T-cell (primary cell): Measurements from ENCODE around the gene SLC24A2. TPM values are rescaled to one million over a fixed set of nuclear protein-coding genes. Genes with fewer than 3 reads are reported as not detected.

Experiments used
- ATAC-seq, 4 experiments: fragments of 200-7000 bp in 3 of 4; fragments of 150-1000 bp in 1 of 4; cut with Tn5 transposase; replicated peaks in 1 of 4; 1 replicate in 3 of 4; 2 replicates in 1 of 4; pipeline ENCODE4 v1.10.0; 2021; ENCODE audit warnings: moderate library complexity in 3 of 4, mild to moderate bottlenecking in 2 of 4, moderate number of reproducible peaks in 1 of 4
- CTCF ChIA-PET, 2 donors: fragments of 300-600 bp; sonication (Branson Sonifier 250); formaldehyde crosslinking; loops; one replicate each; lab custom pipeline; 2022; ENCODE audit warnings: antibody characterized with exemption in 2 of 2; lab: Charles Lee
- POLR2A ChIA-PET, 2 donors: fragments of 300-600 bp; sonication (Branson Sonifier 250); formaldehyde crosslinking; loops; one replicate each; lab custom pipeline; 2022; ENCODE audit warnings: antibody characterized with exemption in 2 of 2; lab: Charles Lee
- DNase-seq, 35 experiments: peaks; one replicate each; pipeline versions ENCODE4 v3.0.0 to v3.0.0-alpha.2; 2013 to 2023
- H3K27ac ChIP-seq: one replicate; pipeline ENCODE4 v1.5.1; 2013; ENCODE audit warnings: low read length
- H3K27me3 ChIP-seq, 2 experiments: replicated peaks in 1 of 2; 1 replicate in 1 of 2; 2 replicates in 1 of 2; pipeline versions ENCODE4 v1.6.1 to v1.7.0; 2013; ENCODE audit warnings: low read length in 1 of 2, mixed read lengths in 1 of 2; ENCODE audit not compliant: control insufficient read depth in 2 of 2, insufficient read depth in 2 of 2; ENCODE audit errors: extremely low read depth in 1 of 2
- H3K36me3 ChIP-seq, 2 donors: 1 replicate in 1 of 2; 2 replicates in 1 of 2; pipeline versions ENCODE4 v1.6.1 to v1.7.0; 2013; ENCODE audit warnings: low read length in 1 of 2; ENCODE audit not compliant: control insufficient read depth in 2 of 2, insufficient read depth in 1 of 2; ENCODE audit errors: extremely low read depth in 1 of 2
- H3K4me1 ChIP-seq, 2 experiments: 1 replicate in 1 of 2; 2 replicates in 1 of 2; pipeline versions ENCODE4 v1.6.1 to v1.7.0; 2013; ENCODE audit warnings: low read length in 2 of 2, mixed read lengths in 1 of 2; ENCODE audit not compliant: insufficient read depth in 2 of 2, control insufficient read depth in 1 of 2; ENCODE audit errors: extremely low read depth in 1 of 2
- H3K4me3 ChIP-seq, 2 donors: 1 replicate in 1 of 2; 2 replicates in 1 of 2; pipeline versions ENCODE4 v1.5.1 to v1.7.0; 2013; ENCODE audit warnings: mild to moderate bottlenecking in 2 of 2, low read length in 1 of 2, moderate library complexity in 1 of 2; ENCODE audit not compliant: control insufficient read depth in 1 of 2; ENCODE audit errors: extremely low read depth in 1 of 2
- H3K9me3 ChIP-seq: 2 replicates; pipeline ENCODE4 v1.7.0; 2013
- H3K27ac Mint-ChIP-seq, 2 donors: one replicate each; pipeline ENCODE4 v1.8.0; 2020 to 2021; ENCODE audit warnings: mild to moderate bottlenecking in 2 of 2, mixed read lengths in 2 of 2
- H3K27me3 Mint-ChIP-seq, 2 donors: one replicate each; pipeline ENCODE4 v1.8.0; 2021 to 2022; ENCODE audit warnings: mixed read lengths in 2 of 2
- H3K36me3 Mint-ChIP-seq: one replicate; pipeline ENCODE4 v1.8.0; 2021; ENCODE audit warnings: mixed read lengths
- H3K4me1 Mint-ChIP-seq, 3 donors: one replicate each; pipeline ENCODE4 v1.8.0; 2020 to 2022; ENCODE audit warnings: mixed read lengths in 3 of 3, mild to moderate bottlenecking in 1 of 3
- H3K4me3 Mint-ChIP-seq, 3 donors: one replicate each; pipeline ENCODE4 v1.8.0; 2020 to 2022; ENCODE audit warnings: mild to moderate bottlenecking in 3 of 3, mixed read lengths in 3 of 3, moderate library complexity in 3 of 3
- H3K9me3 Mint-ChIP-seq, 3 donors: one replicate each; pipeline ENCODE4 v1.8.0; 2020 to 2022; ENCODE audit warnings: mixed read lengths in 3 of 3
- WGBS: methylation state at CpG from one replicate; pipeline ENCODE4 v1.1.5; 2013; ENCODE audit warnings: missing lambda C conversion rate; ENCODE audit not compliant: insufficient coverage; 5-methylcytosine and 5-hydroxymethylcytosine counted together
- total RNA-seq, 35 experiments: library from RNA in 6 of 35; stranded (reverse) in 6 of 35; fragments of 120-200 nt in 1 of 35; gene quantifications; one replicate each; pipeline versions ENCODE4 v1.2.1 to v1.2.4 and lab custom pipeline; 2013 to 2026

The SLC24A2 gene
- total RNA-seq, 5 donors from 2014 or later (not counting 1 experiment from before 2014, with no cell fraction given) = 0.07 to 0.33 TPM; not detected in 3

DNA sequence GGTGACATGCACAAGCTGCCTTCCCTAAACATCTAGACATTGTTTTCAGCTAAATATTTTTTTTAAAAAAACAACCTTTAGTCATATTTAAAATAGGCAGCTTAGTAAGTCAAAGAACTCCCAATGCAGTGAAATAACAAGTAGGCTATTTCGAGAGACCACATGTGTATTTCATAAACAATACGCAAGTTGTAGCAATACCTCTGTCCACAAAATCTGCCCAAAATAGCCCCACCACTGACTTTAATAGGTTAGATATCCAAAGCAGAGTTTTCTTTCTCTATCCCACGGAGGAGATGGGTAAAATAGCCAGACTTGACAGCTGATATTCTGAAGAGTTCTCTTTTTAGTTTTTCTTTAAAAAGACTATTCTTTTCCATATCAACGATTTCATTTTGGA lies 1.2 kb downstream of the SLC24A2 start:
- no peak for ATAC-seq
- peaks cover 35 to 40% of the 10 kb centered on the region in 2 donors for H3K27me3 Mint-ChIP-seq
- Histone ChIP-seq H3K27me3 (peaks cover 11 to 17% of the 10 kb centered on the region in 2 experiments), H3K9me3 (no peaks in the 10 kb centered on the region), H3K27ac (no peak overlapping the region), H3K36me3 (no peaks in the 10 kb centered on the region), H3K4me3 (no peak overlapping the region), H3K4me1 (no peaks in the 10 kb centered on the region)
- ChIA-PET CTCF (no interaction called here), POLR2A (no interaction called here)
- H3K4me3 Mint-ChIP-seq = no peak overlapping the region
- 17% methylated on average over 1 of the region's 4 CpGs for WGBS
- no peak for DNase-seq
- H3K27ac Mint-ChIP-seq = no peak overlapping the region
- H3K9me3 Mint-ChIP-seq = peaks cover 0 to 3% (median 0%) of the 10 kb centered on the region in 3 donors
- peaks cover 0 to 2% (median 1%) of the 10 kb centered on the region in 3 donors for H3K4me1 Mint-ChIP-seq
- H3K36me3 Mint-ChIP-seq = no peaks in the 10 kb centered on the region

DNA sequence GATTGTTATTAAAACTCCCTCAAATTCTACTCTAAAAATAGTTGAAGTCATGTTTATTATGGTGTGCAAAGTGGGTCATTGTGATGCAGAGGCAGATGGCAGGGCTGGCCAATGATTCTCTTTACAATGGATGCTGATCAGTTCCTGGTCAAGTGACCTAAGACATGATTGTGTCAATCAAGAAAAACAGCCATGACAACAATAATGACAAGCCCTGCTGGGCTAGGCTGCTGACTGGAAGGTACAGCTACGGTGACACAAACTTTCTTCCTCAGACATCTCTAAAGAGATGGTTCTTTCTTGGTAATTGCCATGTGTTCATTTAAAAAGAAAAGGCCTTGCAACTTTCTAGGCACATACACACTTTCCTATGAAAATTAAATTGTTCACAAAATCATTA lies 3.6 kb downstream of the SLC24A2 start:
- Mint-ChIP-seq H3K27me3 (peaks cover 28 to 34% of the 10 kb centered on the region in 2 donors), H3K4me1 (peaks cover 0 to 2% (median 1%) of the 10 kb centered on the region in 3 donors), H3K36me3 (no peaks in the 10 kb centered on the region), H3K4me3 (no peak overlapping the region), H3K9me3 (no peaks in the 10 kb centered on the region), H3K27ac (no peak overlapping the region)
- DNase-seq (no peak), ATAC-seq (no peak)
- Histone ChIP-seq H3K36me3 (no peaks in the 10 kb centered on the region), H3K27ac (no peak overlapping the region), H3K4me3 (no peak overlapping the region), H3K4me1 (no peaks in the 10 kb centered on the region), H3K9me3 (no peaks in the 10 kb centered on the region), H3K27me3 (peaks cover 11 to 17% of the 10 kb centered on the region in 2 experiments)
- CTCF ChIA-PET = no interaction called here
- POLR2A ChIA-PET = no interaction called here
- WGBS = no CpG with 5 or more reads among the region's 1 CpG

DNA sequence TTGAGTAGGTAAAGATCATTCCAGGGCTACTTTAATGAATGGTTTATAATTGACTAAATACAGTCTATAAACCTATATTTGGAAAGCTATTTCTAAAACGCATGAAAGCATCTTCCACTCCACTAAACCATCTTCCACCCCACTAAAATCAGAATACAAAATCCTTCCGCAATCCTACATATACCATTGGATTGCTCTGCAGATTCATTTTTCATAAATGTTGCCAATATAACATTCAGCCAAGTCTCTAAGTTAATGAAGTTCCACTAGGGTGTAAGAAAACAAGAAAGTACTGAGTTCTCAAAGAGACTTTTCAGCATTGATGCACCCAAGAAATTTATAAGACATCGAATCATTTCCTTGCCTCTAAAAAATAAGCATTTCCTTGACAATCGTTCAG lies 4.7 kb downstream of the SLC24A2 start:
- no peak for ATAC-seq
- H3K27me3 Mint-ChIP-seq = peaks cover 21 to 23% of the 10 kb centered on the region in 2 donors
- H3K4me1 ChIP-seq = no peaks in the 10 kb centered on the region

DNA sequence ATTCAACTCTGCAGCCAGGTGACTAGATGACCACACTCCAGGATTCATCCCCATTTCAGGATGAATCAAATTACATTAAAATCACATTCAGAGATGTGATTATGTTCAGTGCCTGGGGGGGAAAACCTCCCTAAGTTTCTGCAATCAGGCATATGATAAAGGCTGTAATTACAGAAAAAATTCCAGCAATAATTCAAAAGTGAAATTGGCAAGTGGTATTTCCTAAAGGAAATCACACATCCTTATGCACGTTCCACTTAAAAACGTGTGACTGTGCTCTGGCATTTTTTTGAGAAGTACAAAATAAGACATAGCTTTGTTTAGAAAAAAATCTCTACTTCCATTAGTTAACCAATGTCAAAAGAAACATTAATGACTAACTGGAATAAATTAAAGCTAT lies 5.3 kb downstream of the SLC24A2 start:
- Mint-ChIP-seq H3K36me3 (no peaks in the 10 kb centered on the region), H3K4me1 (peaks cover 0 to 1% (median 0%) of the 10 kb centered on the region in 3 donors), H3K27me3 (peaks cover 18 to 24% of the 10 kb centered on the region in 2 donors), H3K4me3 (no peak overlapping the region), H3K27ac (no peak overlapping the region), H3K9me3 (no peaks in the 10 kb centered on the region)
- no peaks in the 10 kb centered on the region for H3K4me1 ChIP-seq
- no peak overlapping the region for H3K27ac ChIP-seq
- ChIA-PET CTCF (no interaction called here), POLR2A (no interaction called here)
- peaks cover 6% of the 10 kb centered on the region in 2 experiments for H3K27me3 ChIP-seq
- no peaks in the 10 kb centered on the region for H3K36me3 ChIP-seq
- no peak overlapping the region for H3K4me3 ChIP-seq
- no peaks in the 10 kb centered on the region for H3K9me3 ChIP-seq
- no peak for DNase-seq
- no peak for ATAC-seq
- WGBS = no CpG with 5 or more reads among the region's 2 CpGs

More for the DNA sequence above, 4.7 kb downstream of the SLC24A2 start:
- Histone ChIP-seq H3K27ac (no peak overlapping the region), H3K36me3 (no peaks in the 10 kb centered on the region), H3K4me3 (no peak overlapping the region), H3K27me3 (peaks cover 6 to 11% of the 10 kb centered on the region in 2 experiments), H3K9me3 (no peaks in the 10 kb centered on the region)
- CTCF ChIA-PET = no interaction called here
- DNase-seq = no peak
- no peaks in the 10 kb centered on the region for H3K36me3 Mint-ChIP-seq
- no peaks in the 10 kb centered on the region for H3K9me3 Mint-ChIP-seq
- H3K4me3 Mint-ChIP-seq = no peak overlapping the region
- no peak overlapping the region for H3K27ac Mint-ChIP-seq
- WGBS = no CpG with 5 or more reads among the region's 4 CpGs
- peaks cover 0 to 2% (median 1%) of the 10 kb centered on the region in 3 donors for H3K4me1 Mint-ChIP-seq
- POLR2A ChIA-PET = no interaction called here

DNA sequence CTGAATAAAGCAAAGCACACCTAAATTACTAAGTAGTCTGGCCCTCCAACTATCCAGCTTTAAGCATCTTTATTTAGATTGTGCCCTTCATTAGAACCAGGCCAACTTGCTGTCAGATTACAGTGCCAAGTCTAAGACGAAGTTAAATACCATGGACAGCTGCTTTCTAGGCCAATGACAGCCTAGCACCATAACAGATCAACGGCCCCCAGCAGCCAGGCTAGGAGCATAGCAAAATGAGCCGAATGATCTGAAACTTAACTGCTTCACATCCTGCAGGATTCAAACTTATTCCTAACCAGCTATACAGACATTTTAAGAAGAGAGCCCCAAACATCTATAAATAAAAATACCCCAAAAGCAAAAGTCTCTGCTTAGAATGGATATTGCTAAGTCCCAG lies 6.8 kb downstream of the SLC24A2 start:
- peaks cover 11 to 18% of the 10 kb centered on the region in 2 donors for H3K27me3 Mint-ChIP-seq
- Histone ChIP-seq H3K4me3 (no peak overlapping the region), H3K4me1 (no peaks in the 10 kb centered on the region), H3K27ac (no peak overlapping the region), H3K9me3 (no peaks in the 10 kb centered on the region), H3K27me3 (no peaks in the 10 kb centered on the region), H3K36me3 (no peaks in the 10 kb centered on the region)
- POLR2A ChIA-PET = no interaction called here
- H3K9me3 Mint-ChIP-seq = no peaks in the 10 kb centered on the region
- 17% methylated on average over 3 of the region's 3 CpGs for WGBS
- H3K36me3 Mint-ChIP-seq = no peaks in the 10 kb centered on the region
- ATAC-seq (no peak), DNase-seq (no peak)
- no peak overlapping the region for H3K27ac Mint-ChIP-seq
- H3K4me3 Mint-ChIP-seq = no peak overlapping the region
- H3K4me1 Mint-ChIP-seq = no peaks in the 10 kb centered on the region
- CTCF ChIA-PET = no interaction called here

DNA sequence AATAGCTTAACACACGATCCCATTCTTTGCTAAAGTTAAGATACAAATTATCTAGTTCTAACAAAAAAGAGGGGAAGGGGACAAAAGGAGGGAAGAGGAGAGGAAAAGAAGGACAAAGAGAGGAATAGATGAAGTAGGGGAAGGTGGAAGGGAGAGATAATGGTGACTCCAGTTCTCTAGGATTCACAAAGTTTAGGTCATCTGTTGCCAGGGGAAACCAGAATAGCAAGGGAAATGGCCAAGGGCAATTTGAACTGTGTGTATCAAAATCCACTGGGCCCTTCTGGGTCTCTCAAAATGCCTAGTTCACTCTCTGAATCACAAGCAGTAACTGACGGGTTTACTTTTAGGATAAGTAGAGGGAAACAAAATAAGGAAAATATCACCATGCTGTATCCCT lies 7.6 kb downstream of the SLC24A2 start:
- WGBS = no CpG with 5 or more reads among the region's 2 CpGs

DNA sequence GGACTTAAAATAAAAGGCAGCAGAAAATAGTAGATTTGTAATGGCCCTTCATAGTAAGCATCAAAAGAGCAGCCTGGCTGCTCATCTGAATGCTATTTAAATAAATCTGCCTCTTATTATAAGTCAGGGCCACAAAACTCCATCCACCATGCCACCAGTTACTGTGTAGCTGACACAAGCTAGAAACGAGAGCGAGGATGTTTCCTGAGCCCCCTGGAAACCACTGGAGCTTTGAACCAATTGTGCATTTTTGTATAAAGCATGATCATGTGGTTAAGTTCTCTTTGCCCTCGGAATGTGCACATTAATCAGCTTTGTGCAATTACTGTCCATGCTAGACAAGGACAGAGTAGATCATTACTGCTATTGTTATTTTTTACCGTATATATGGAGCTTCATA lies 17.4 kb downstream of the SLC24A2 start:
- DNase-seq (no peak), ATAC-seq (no peak)
- no peak overlapping the region for H3K4me3 ChIP-seq
- no peaks in the 10 kb centered on the region for H3K4me1 ChIP-seq
- no peaks in the 10 kb centered on the region for H3K36me3 ChIP-seq
- H3K27ac ChIP-seq = no peak overlapping the region
- 20% methylated on average over 1 of the region's 4 CpGs for WGBS
- Mint-ChIP-seq H3K27ac (no peak overlapping the region), H3K9me3 (no peaks in the 10 kb centered on the region), H3K4me1 (no peaks in the 10 kb centered on the region), H3K4me3 (no peak overlapping the region), H3K27me3 (peaks cover 2 to 19% of the 10 kb centered on the region in 2 donors), H3K36me3 (no peaks in the 10 kb centered on the region)
- ChIA-PET POLR2A (no interaction called here), CTCF (no interaction called here)
- H3K27me3 ChIP-seq = peaks cover 0 to 2% of the 10 kb centered on the region in 2 experiments
- H3K9me3 ChIP-seq = no peaks in the 10 kb centered on the region

More for the DNA sequence above, 7.6 kb downstream of the SLC24A2 start:
- H3K9me3 Mint-ChIP-seq = no peaks in the 10 kb centered on the region
- Histone ChIP-seq H3K4me1 (no peaks in the 10 kb centered on the region), H3K27ac (no peak overlapping the region), H3K4me3 (no peak overlapping the region), H3K27me3 (no peaks in the 10 kb centered on the region), H3K36me3 (no peaks in the 10 kb centered on the region), H3K9me3 (no peaks in the 10 kb centered on the region)
- ATAC-seq (no peak), DNase-seq (no peak)
- no peaks in the 10 kb centered on the region for H3K36me3 Mint-ChIP-seq
- no peak overlapping the region for H3K27ac Mint-ChIP-seq
- H3K27me3 Mint-ChIP-seq = peaks cover 9 to 24% of the 10 kb centered on the region in 2 donors
- no peak overlapping the region for H3K4me3 Mint-ChIP-seq
- CTCF ChIA-PET = no interaction called here
- POLR2A ChIA-PET = no interaction called here
- H3K4me1 Mint-ChIP-seq = no peaks in the 10 kb centered on the region
